ENCODE measurements around the gene ERCC8.

The ERCC8 gene

DNA sequence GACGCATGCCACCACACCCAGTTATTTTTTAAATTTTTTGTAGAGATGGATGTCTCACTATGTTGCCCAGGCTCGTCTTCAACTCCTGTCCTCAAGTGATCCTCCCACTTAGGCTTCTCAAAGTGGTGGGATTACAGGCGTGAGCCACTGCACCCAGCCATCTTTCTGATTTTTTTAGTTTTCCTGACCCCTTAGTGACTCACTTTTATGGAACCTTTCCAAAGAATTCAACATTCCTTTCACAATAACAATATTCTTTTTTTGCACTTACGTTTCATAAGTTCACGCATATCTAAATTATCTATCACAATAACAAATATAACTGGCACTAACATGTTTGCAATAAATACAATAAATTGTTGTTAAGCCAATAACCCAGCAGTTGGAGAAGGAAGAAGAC, 109.3 kb downstream of the ERCC8 start:
- no peak overlapping the region for H3K4me3 ChIP-seq (ENCODE audit: low read depth, low read length)
- no peak for DNase-seq (ENCODE audit: low read depth)
- in situ Hi-C loops (cut with HindIII; ENCODE audit: low sequenced_read_pairs): no loop called here
- no peak for TF ChIP-seq CTCF (IDR thresholded peaks at IDR 0.05; ENCODE audit: low read depth, low read length, missing control alignments)

GRCh38 chr5:60833520-60833919, 111.3 kb downstream of the ERCC8 start:
- in situ Hi-C loops (cut with HindIII; ENCODE audit: low sequenced_read_pairs): no loop called here
- DNase-seq (ENCODE audit: low read depth): no peak
- TF ChIP-seq CTCF (IDR thresholded peaks at IDR 0.05; ENCODE audit: low read depth, low read length, missing control alignments): no peak
- no peak overlapping the region for H3K4me3 ChIP-seq (ENCODE audit: low read depth, low read length)

DNA sequence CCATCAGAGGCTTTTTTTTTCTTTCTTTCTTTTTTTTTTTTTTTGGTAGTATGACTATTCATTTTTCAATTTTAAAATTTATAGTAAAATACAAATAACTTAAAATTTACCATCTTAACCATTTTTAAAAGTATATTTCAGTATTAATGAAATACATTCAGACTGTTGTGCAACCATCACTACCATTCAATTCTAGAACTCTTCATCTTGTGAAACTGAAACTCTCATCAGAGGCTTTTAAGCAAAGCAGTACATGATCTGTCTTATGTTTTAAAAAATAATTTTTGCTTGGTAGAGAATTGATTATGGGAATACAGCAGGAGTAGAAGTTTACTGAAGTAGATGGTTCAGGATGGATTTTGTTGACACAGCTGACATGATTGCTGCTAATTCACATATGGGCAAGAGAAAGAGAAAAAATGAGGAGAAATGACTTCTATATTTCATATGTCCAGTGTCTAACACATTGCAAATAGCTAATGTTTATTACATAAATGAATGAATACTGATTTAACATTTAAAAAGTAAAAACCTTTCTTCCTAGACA, 114.2 kb downstream of the ERCC8 start:
- TF ChIP-seq CTCF (IDR thresholded peaks at IDR 0.05; ENCODE audit: low read depth, low read length, missing control alignments): no peak
- H3K4me3 ChIP-seq (ENCODE audit: low read depth, low read length): no peak overlapping the region
- in situ Hi-C loops (cut with HindIII; ENCODE audit: low sequenced_read_pairs): no loop called here
- no peak for DNase-seq (ENCODE audit: low read depth)

GRCh38 chr5:60829490-60830266, 115.2 kb downstream of the ERCC8 start:
- no peak for TF ChIP-seq CTCF (IDR thresholded peaks at IDR 0.05; ENCODE audit: low read depth, low read length, missing control alignments)
- no peak overlapping the region for H3K4me3 ChIP-seq (ENCODE audit: low read depth, low read length)
- in situ Hi-C loops (cut with HindIII; ENCODE audit: low sequenced_read_pairs): no loop called here
- no peak for DNase-seq (ENCODE audit: low read depth)

- no peak for TF ChIP-seq CTCF (IDR thresholded peaks at IDR 0.05; ENCODE audit: low read depth, low read length, missing control alignments)
- no peak for DNase-seq (ENCODE audit: low read depth)
- in situ Hi-C loops (cut with HindIII; ENCODE audit: low sequenced_read_pairs): no loop called here
- no peak overlapping the region for H3K4me3 ChIP-seq (ENCODE audit: low read depth, low read length)
Measured at GRCh38 chr5:60827201-60827600, 117.7 kb downstream of the ERCC8 start.

- TF ChIP-seq CTCF (IDR thresholded peaks at IDR 0.05; ENCODE audit: low read depth, low read length, missing control alignments): no peak
- in situ Hi-C loops (cut with HindIII; ENCODE audit: low sequenced_read_pairs): no loop called here
- no peak for DNase-seq (ENCODE audit: low read depth)
- no peak overlapping the region for H3K4me3 ChIP-seq (ENCODE audit: low read depth, low read length)
Measured at GRCh38 chr5:60826653-60827052, 118.2 kb downstream of the ERCC8 start.

All from astrocyte of the cerebellum (primary cell).